ENCODE results near the gene AMACR.

AMACR gene

DNA sequence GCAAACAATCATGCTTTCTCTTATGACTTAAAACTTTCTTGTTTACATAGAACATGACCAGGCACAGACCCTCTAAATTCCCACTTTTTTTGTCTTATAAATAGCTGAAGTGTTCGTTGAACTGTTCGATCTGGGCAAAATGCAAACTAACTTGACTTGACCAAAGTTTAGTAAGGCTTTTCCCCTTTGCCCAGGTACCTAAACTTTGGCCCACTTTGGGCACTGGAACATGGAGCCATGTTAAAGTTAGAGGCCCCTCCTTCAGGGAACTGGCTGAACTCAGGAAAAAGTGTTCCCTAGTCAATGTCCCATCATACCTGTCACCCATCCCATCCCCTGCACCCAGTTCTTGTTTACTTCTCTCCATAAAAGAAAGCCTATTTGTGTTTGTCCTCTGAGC, 9.4 kb upstream of the AMACR start:
- no peak overlapping the region for H3K4me3 ChIP-seq (replicated peaks in 1 of 2; ENCODE audit: low read depth in 2 of 2, low read length in 2 of 2)
- no peak for DNase-seq (ENCODE audit: low read depth in 2 of 2)
- TF ChIP-seq, protein P1, sequence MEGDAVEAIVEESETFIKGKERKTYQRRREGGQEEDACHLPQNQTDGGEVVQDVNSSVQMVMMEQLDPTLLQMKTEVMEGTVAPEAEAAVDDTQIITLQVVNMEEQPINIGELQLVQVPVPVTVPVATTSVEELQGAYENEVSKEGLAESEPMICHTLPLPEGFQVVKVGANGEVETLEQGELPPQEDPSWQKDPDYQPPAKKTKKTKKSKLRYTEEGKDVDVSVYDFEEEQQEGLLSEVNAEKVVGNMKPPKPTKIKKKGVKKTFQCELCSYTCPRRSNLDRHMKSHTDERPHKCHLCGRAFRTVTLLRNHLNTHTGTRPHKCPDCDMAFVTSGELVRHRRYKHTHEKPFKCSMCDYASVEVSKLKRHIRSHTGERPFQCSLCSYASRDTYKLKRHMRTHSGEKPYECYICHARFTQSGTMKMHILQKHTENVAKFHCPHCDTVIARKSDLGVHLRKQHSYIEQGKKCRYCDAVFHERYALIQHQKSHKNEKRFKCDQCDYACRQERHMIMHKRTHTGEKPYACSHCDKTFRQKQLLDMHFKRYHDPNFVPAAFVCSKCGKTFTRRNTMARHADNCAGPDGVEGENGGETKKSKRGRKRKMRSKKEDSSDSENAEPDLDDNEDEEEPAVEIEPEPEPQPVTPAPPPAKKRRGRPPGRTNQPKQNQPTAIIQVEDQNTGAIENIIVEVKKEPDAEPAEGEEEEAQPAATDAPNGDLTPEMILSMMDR (IDR thresholded peaks at IDR 0.05; ENCODE audit: low read depth, low read length), result no peak

DNA sequence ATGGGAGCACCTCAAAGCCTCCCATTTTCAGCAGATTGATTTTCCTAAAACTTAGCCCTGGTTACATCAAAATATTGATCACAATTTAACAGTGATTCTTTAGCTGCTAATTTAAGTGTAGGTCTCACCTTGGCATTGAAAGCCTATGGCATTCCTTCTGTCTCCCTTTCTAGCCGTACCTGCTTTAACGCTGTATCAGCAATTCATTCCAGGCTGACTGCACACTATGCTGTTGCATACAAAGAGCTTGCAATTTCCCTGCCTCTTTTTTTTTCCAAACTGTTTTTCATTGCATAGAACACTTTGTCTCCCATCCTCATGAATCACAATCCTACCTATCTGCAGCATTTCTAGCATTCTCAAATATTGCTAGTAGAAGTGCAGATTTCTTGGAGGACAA, 8.9 kb upstream of the AMACR start:
- DNase-seq (ENCODE audit: low read depth in 2 of 2), result no peak
- TF ChIP-seq, protein P1 (IDR thresholded peaks at IDR 0.05; ENCODE audit: low read depth, low read length), result no peak
- no peak overlapping the region for H3K4me3 ChIP-seq (replicated peaks in 1 of 2; ENCODE audit: low read depth in 2 of 2, low read length in 2 of 2)

GRCh38 chr5:34016222-34016621, 8.4 kb upstream of the AMACR start:
- TF ChIP-seq, protein P1 (IDR thresholded peaks at IDR 0.05; ENCODE audit: low read depth, low read length), result no peak
- DNase-seq (ENCODE audit: low read depth in 2 of 2), result no peak
- no peak overlapping the region for H3K4me3 ChIP-seq (replicated peaks in 1 of 2; ENCODE audit: low read depth in 2 of 2, low read length in 2 of 2)

DNA sequence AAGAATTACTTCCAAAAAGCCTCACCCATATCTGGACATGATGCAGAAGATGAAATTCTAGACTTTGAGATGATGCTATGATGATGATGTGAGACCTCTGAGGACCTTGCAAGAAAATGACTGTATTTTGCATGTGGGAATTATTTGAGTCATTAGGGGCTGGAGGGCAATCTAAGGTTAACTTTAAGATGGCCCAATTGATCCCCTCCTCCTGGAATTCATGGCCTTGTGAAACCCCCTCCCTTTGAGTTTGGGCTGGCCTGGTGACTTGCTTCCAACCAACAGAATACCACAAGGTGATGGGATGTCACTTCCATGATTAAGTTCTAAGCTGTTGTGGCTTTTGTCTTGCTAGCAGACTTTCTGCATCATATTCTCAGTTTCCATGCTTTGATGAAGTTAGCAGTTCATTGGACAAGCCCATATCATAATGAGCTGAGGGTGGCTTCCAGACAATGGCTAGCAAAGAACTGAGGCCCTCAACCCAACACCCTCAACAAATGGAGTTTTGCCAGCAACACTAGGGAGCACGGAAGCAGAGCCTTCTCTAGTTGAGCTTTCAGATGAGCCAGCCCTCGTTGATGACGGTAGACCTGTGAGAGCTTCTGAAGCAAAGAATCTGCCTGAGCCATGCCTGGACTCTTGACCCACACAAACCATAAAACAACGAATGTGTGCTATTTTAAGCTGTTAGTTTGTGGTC, 7.4 kb upstream of the AMACR start:
- TF ChIP-seq, protein P1 (IDR thresholded peaks at IDR 0.05; ENCODE audit: low read depth, low read length), result no peak
- H3K4me3 ChIP-seq (replicated peaks in 1 of 2; ENCODE audit: low read depth in 2 of 2, low read length in 2 of 2), result no peak overlapping the region
- DNase-seq (ENCODE audit: low read depth in 2 of 2), result no peak

DNA sequence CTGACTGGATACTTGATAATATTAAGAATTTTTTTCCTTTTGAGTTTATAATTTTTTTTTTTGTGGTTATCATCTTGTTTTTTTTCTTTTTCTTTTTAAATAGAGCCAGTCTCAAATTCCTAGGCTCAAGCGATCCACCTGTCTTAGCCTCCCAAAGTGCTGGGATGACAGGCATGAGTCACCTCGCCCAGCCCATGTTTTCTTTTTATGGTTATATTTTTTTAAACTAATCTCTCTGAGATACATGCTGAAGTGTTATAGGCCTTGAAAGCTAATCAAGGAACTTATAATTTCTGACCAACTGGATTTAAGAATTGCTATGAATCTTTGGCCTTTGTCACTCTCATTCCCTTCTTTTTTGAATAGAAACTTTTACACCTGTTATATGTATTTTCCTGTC, 6.8 kb upstream of the AMACR start:
- no peak for DNase-seq (ENCODE audit: low read depth in 2 of 2)
- no peak overlapping the region for H3K4me3 ChIP-seq (replicated peaks in 1 of 2; ENCODE audit: low read depth in 2 of 2, low read length in 2 of 2)
- TF ChIP-seq, protein P1 (IDR thresholded peaks at IDR 0.05; ENCODE audit: low read depth, low read length), result no peak

DNA sequence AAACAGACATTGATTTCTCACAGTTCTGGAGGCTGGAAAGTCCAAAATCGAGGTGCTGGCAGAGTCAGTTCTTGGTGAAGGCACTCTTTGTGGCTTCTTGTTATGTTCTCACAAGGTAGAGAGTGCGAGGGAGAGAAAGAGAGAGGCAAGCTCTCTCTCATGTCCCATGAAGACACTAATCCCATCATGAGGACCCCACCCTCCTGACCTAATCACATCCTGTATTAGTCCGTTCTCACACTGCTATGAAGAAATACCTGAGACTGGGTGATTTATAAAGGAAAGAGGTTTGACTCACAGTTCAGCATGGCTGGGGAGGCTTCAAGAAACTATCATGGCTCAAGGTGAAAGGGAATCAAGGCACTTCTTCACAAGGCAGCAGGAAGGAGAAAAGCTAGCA, 5.7 kb upstream of the AMACR start:
- TF ChIP-seq, protein P1 (IDR thresholded peaks at IDR 0.05; ENCODE audit: low read depth, low read length), result no peak
- DNase-seq (ENCODE audit: low read depth in 2 of 2), result no peak

GRCh38 chr5:34012791-34013190, 4.9 kb upstream of the AMACR start:
- TF ChIP-seq, protein P1 (IDR thresholded peaks at IDR 0.05; ENCODE audit: low read depth, low read length), result no peak
- peak in 1 of 2 donors; percentile 87 for DNase-seq (ENCODE audit: low read depth in 2 of 2)

More for the DNA sequence above, 5.7 kb upstream of the AMACR start:
- H3K4me3 ChIP-seq (replicated peaks in 1 of 2; ENCODE audit: low read depth in 2 of 2, low read length in 2 of 2), result no peak overlapping the region

More at GRCh38 chr5:34012791-34013190, 4.9 kb upstream of the AMACR start:
- H3K4me3 ChIP-seq (replicated peaks in 1 of 2; ENCODE audit: low read depth in 2 of 2, low read length in 2 of 2), result no peak overlapping the region
